Measurements from ENCODE around the gene OSBP2.

The OSBP2 gene

GRCh38 chr22:30870451-30871345 is 176.0 kb downstream of the OSBP2 start:
- TF ChIP-seq SIN3A (IDR thresholded peaks at IDR 0.05; ENCODE audit: borderline replicate concordance, insufficient read depth, low read length) (no peak), FOXP2 (optimal IDR thresholded peaks at IDR 0.05; ENCODE audit: borderline replicate concordance, extremely low read depth, extremely low read length, insufficient read depth) (no peak), REST (IDR thresholded peaks at IDR 0.05; ENCODE audit: insufficient read depth in 1 of 2, low read depth in 2 of 2, low read length in 2 of 2) (no peak)

GRCh38 chr22:30871391-30872284 is 177.0 kb downstream of the OSBP2 start:
- TF ChIP-seq POLR2AphosphoS5 (IDR thresholded peaks at IDR 0.05; ENCODE audit: low read depth, low read length) (no peak), FOXP2 (optimal IDR thresholded peaks at IDR 0.05; ENCODE audit: borderline replicate concordance, extremely low read depth, extremely low read length, insufficient read depth) (no peak), TAF1 (IDR thresholded peaks at IDR 0.05; ENCODE audit: borderline replicate concordance, insufficient read depth, low read length) (no peak), SIN3A (IDR thresholded peaks at IDR 0.05; ENCODE audit: borderline replicate concordance, insufficient read depth, low read length) (no peak), REST (IDR thresholded peaks at IDR 0.05; ENCODE audit: insufficient read depth in 1 of 2, low read depth in 2 of 2, low read length in 2 of 2) (no peak)

DNA sequence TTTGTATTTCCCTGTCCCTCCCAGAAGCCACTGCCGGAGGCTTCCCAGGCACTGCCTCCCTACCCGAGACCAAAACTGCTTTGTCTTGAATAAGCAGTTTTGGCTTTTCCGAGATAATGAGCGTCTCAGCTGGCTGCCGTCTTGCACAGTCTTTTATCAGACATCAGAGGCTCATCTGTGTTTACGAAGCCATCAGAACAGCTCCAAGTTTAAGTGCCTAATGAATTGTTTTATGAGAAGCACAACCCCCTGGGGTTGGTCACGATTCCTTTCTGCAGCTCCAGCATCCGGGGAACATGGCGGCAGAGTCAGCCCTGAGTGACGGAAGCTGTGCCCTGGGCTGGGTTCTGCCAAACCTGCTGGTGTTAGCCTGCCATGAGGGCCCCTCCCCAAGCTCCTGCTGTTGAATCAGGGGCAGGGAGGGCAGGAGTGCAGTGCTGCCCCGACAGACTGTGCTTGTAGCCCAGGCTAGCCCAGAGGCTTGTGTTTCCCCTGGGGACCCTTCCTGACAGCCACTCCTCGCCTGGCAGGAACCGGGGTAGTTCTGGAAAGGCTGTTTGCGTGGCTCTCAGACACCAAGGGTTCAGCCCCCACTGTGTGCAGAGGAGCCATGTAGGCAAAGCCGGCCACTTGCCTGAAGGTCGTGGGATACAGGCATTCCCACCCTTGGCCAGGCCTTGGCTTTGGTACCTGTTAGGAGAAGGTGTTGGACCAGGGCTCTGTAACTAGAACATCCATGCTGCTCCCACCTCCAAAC is 177.8 kb downstream of the OSBP2 start:
- TF ChIP-seq FOXP2 (optimal IDR thresholded peaks at IDR 0.05; ENCODE audit: borderline replicate concordance, extremely low read depth, extremely low read length, insufficient read depth) (no peak), SIN3A (IDR thresholded peaks at IDR 0.05; ENCODE audit: borderline replicate concordance, insufficient read depth, low read length) (no peak), POLR2AphosphoS5 (IDR thresholded peaks at IDR 0.05; ENCODE audit: low read depth, low read length) (no peak), TAF1 (IDR thresholded peaks at IDR 0.05; ENCODE audit: borderline replicate concordance, insufficient read depth, low read length) (no peak), REST (IDR thresholded peaks at IDR 0.05; ENCODE audit: insufficient read depth in 1 of 2, low read depth in 2 of 2, low read length in 2 of 2) (no peak)

- TF ChIP-seq SIN3A (IDR thresholded peaks at IDR 0.05; ENCODE audit: borderline replicate concordance, insufficient read depth, low read length) (no peak), FOXP2 (optimal IDR thresholded peaks at IDR 0.05; ENCODE audit: borderline replicate concordance, extremely low read depth, extremely low read length, insufficient read depth) (no peak), POLR2AphosphoS5 (IDR thresholded peaks at IDR 0.05; ENCODE audit: low read depth, low read length) (no peak), TAF1 (IDR thresholded peaks at IDR 0.05; ENCODE audit: borderline replicate concordance, insufficient read depth, low read length) (no peak), REST (IDR thresholded peaks at IDR 0.05; ENCODE audit: insufficient read depth in 1 of 2, low read depth in 2 of 2, low read length in 2 of 2) (no peak)
These were observed 178.5 kb downstream of the OSBP2 start for GRCh38 chr22:30873086-30873650.

Measured in PFSK-1 (cell line).